PC-9 (cell line): ENCODE data around the gene FBXO30. TPM values are rescaled to one million over a fixed set of nuclear protein-coding genes. Genes with fewer than 3 reads are reported as not detected.

Source experiments
- BruUV-seq: library from RNA; stranded (reverse); fragments of 400-500 nt; replicated peaks from 2 replicates; lab custom pipeline; 2021; lab: Mats Ljungman, UMichigan
- CTCF ChIA-PET: fragments of 300-600 bp; sonication (Branson Sonifier 250); formaldehyde crosslinking; loops from one replicate; lab custom pipeline; 2022; ENCODE audit warnings: antibody characterized with exemption; lab: Charles Lee
- POLR2A ChIA-PET: fragments of 300-600 bp; sonication (Branson Sonifier 250); formaldehyde crosslinking; loops from one replicate; lab custom pipeline; 2022; ENCODE audit warnings: antibody characterized with exemption; ENCODE audit not compliant: unreplicated experiment; lab: Charles Lee
- DNase-seq, 2 experiments: peaks; one replicate each; pipeline versions ENCODE4 v3.0.0 to v3.0.0-alpha.2; 2015 to 2022; ENCODE audit warnings: mixed read lengths in 1 of 2
- H2AFZ ChIP-seq: fragments of 200-600 bp; sonication (generic); 2 replicates; pipeline ENCODE4 v1.8.1; 2017; ENCODE audit warnings: antibody characterized with exemption
- H3F3A ChIP-seq: fragments of 200-600 bp; sonication (generic); 2 replicates; pipeline ENCODE4 v1.8.1; 2017; ENCODE audit warnings: antibody characterized with exemption, mild to moderate bottlenecking, low read depth; ENCODE audit not compliant: insufficient read depth
- H3K27ac ChIP-seq: fragments of 200-600 bp; sonication (generic); 2 replicates; pipeline ENCODE4 v1.6.1; 2016; ENCODE audit warnings: mixed run types
- H3K27me3 ChIP-seq: fragments of 200-600 bp; sonication (generic); 2 replicates; pipeline ENCODE4 v1.6.1; 2016; ENCODE audit warnings: low read depth, mixed run types; ENCODE audit not compliant: insufficient read depth
- H3K36me3 ChIP-seq: fragments of 200-600 bp; sonication (generic); 2 replicates; pipeline ENCODE4 v1.6.1; 2016; ENCODE audit warnings: low read depth, mixed run types
- H3K4me1 ChIP-seq: fragments of 200-600 bp; sonication (generic); replicated peaks from 2 replicates; pipeline ENCODE4 v1.6.1; 2016; ENCODE audit warnings: mixed run types; ENCODE audit not compliant: insufficient read depth
- H3K4me2 ChIP-seq: fragments of 200-600 bp; sonication (generic); 2 replicates; pipeline ENCODE4 v1.6.1; 2017; ENCODE audit warnings: mixed run types
- H3K4me3 ChIP-seq: fragments of 200-600 bp; sonication (generic); 2 replicates; pipeline ENCODE4 v1.6.1; 2016; ENCODE audit warnings: mixed run types
- H3K79me2 ChIP-seq: fragments of 200-600 bp; sonication (generic); 2 replicates; pipeline ENCODE4 v1.6.1; 2017; ENCODE audit warnings: low read depth, mixed run types
- H3K9me2 ChIP-seq: fragments of 200-600 bp; sonication (generic); 2 replicates; pipeline ENCODE4 v1.8.1; 2017; ENCODE audit warnings: mild to moderate bottlenecking; ENCODE audit not compliant: insufficient read depth
- H3K9me3 ChIP-seq: fragments of 200-600 bp; sonication (generic); 2 replicates; pipeline ENCODE4 v1.8.1; 2016; ENCODE audit warnings: low read depth; ENCODE audit not compliant: insufficient read depth
- H4K20me1 ChIP-seq: fragments of 200-600 bp; sonication (generic); 2 replicates; pipeline ENCODE4 v1.8.1; 2017; ENCODE audit not compliant: insufficient read depth
- EZH2 ChIP-seq: fragments of 200-600 bp; sonication (generic); IDR thresholded peaks from 2 replicates; pipeline ENCODE4 v1.8.0; 2017; ENCODE audit warnings: antibody characterized with exemption, low read depth
- intact Hi-C: fragments of 100-400 bp; cut with micrococcal nuclease; formaldehyde crosslinking; loops from one replicate; pipeline ENCODE4 v1.10.0; 2022; ENCODE audit not compliant: unreplicated experiment
- total RNA-seq: library from RNA; stranded (reverse); gene quantifications from 2 replicates; pipeline ENCODE4 v1.2.3, GENCODE V29; 2021
- TF ChIP-seq, protein P1 (sequence below): fragments of 200-600 bp; sonication (generic); conservative IDR thresholded peaks from 2 replicates; pipeline ENCODE4 v1.6.1; 2017; ENCODE audit warnings: mixed run types, antibody characterized with exemption, mild to moderate bottlenecking, moderate library complexity

FBXO30 gene
- total RNA-seq, 1 experiment from 2014 or later = 10.6 TPM

DNA sequence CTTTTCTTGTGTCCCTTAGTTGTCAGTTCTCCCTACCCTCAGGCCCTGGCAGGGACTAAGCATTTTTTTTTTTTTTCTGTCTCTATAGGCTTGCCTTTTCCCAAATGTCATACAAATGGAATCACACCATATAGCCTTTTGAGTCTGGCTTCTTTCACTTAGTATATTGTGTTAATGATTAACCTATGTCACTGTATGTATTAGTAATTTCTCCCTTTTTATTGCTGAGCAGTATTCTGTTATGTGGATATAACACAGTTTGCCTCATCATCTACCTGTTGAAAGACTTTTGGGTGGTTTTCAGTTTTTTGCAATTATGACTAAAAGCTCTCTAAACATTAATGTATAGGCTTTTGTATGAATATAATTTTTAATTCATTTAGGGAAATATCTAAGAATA, 16.0 kb upstream of the FBXO30 start:
- Histone ChIP-seq H3K36me3 (no peaks in the 10 kb centered on the region), H3K9me2 (no peaks in the 10 kb centered on the region; the same call in 1 of the 2 replicates), H3K4me3 (no peak overlapping the region), H3F3A (no peaks in the 10 kb centered on the region), H3K4me2 (no peak overlapping the region), H3K4me1 (no peaks in the 10 kb centered on the region), H3K79me2 (no peaks in the 10 kb centered on the region), H3K27me3 (no peaks in the 10 kb centered on the region), H3K9me3 (no peaks in the 10 kb centered on the region), H4K20me1 (no peaks in the 10 kb centered on the region), H3K27ac (no peak overlapping the region), H2AFZ (no peak overlapping the region)
- ChIA-PET CTCF (no interaction called here), POLR2A (interaction anchor here (0.7 kb wide), 1 partner anchor 1767 kb away, joined by 8 read pairs; no protein-coding TSS in a partner anchor)
- DNase-seq = no peak
- intact Hi-C loops = no loop called here
- TF ChIP-seq EZH2 = no peak
- TF ChIP-seq, protein P1, sequence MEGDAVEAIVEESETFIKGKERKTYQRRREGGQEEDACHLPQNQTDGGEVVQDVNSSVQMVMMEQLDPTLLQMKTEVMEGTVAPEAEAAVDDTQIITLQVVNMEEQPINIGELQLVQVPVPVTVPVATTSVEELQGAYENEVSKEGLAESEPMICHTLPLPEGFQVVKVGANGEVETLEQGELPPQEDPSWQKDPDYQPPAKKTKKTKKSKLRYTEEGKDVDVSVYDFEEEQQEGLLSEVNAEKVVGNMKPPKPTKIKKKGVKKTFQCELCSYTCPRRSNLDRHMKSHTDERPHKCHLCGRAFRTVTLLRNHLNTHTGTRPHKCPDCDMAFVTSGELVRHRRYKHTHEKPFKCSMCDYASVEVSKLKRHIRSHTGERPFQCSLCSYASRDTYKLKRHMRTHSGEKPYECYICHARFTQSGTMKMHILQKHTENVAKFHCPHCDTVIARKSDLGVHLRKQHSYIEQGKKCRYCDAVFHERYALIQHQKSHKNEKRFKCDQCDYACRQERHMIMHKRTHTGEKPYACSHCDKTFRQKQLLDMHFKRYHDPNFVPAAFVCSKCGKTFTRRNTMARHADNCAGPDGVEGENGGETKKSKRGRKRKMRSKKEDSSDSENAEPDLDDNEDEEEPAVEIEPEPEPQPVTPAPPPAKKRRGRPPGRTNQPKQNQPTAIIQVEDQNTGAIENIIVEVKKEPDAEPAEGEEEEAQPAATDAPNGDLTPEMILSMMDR = no peak
- no TSS peak for BruUV-seq

DNA sequence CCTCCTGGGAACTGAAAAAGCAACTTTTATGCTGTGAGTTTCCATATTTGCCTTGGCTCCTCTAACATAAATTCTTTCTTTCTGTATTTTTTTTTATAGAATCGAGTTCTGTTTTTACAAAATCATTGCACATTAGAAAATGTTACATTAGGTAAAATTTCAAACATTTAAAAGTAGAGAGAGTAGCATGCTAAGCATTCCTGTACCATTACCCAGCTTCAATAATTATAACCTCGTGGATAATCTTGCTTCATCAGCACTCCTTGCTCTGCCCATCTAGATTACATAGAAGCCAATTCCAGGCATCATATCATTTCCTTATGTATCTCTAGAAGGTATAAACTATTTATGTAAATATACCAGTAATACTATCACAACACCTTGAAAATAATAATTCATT, 15.4 kb upstream of the FBXO30 start:
- H3K27ac ChIP-seq = no peak overlapping the region
- no peak overlapping the region for H3K4me2 ChIP-seq
- H3K27me3 ChIP-seq = no peaks in the 10 kb centered on the region
- BruUV-seq = no TSS peak
- no peak overlapping the region for H3K4me3 ChIP-seq
- no peaks in the 10 kb centered on the region for H3F3A ChIP-seq
- no peaks in the 10 kb centered on the region for H3K79me2 ChIP-seq
- no peaks in the 10 kb centered on the region for H3K36me3 ChIP-seq
- POLR2A ChIA-PET = interaction anchor here (0.7 kb wide), 1 partner anchor 1766 kb away, joined by 8 read pairs; no protein-coding TSS in a partner anchor
- DNase-seq = no peak
- CTCF ChIA-PET = no interaction called here
- no peak for TF ChIP-seq EZH2
- TF ChIP-seq, protein P1 = no peak
- H3K9me3 ChIP-seq = no peaks in the 10 kb centered on the region
- intact Hi-C loops = no loop called here
- H3K4me1 ChIP-seq = no peaks in the 10 kb centered on the region
- H2AFZ ChIP-seq = no peak overlapping the region
- H4K20me1 ChIP-seq = no peaks in the 10 kb centered on the region
- no peaks in the 10 kb centered on the region; the same call in 1 of the 2 replicates for H3K9me2 ChIP-seq

DNA sequence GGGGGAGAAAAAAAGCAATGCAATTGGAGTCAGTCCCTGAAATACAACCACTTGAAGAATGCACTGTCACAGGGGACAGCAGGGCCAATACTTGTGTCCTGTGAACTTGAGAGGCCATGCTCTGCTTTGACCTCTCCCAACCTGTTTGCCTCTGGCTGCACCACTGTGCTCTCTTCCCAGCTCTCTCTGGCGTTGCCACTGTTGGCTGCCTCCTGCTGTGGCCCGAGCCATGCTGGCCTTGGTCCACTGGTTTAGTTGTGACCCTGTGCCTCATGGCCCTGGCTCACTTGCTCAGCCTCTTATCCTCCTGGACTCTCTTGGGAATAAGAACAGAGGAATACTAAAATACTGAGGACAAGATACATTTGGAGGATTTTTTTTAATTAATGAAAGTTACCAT, 14.5 kb upstream of the FBXO30 start:
- Histone ChIP-seq H3K4me3 (no peak overlapping the region), H3K4me1 (no peaks in the 10 kb centered on the region), H3K27ac (no peak overlapping the region), H3K4me2 (no peak overlapping the region), H4K20me1 (no peaks in the 10 kb centered on the region), H3K36me3 (no peaks in the 10 kb centered on the region), H2AFZ (no peak overlapping the region), H3K9me3 (no peaks in the 10 kb centered on the region), H3K79me2 (no peaks in the 10 kb centered on the region), H3K9me2 (no peaks in the 10 kb centered on the region; the same call in none of the 2 replicates), H3K27me3 (no peaks in the 10 kb centered on the region), H3F3A (no peaks in the 10 kb centered on the region)
- ChIA-PET CTCF (no interaction called here), POLR2A (no interaction called here)
- intact Hi-C loops = no loop called here
- no TSS peak for BruUV-seq
- TF ChIP-seq, protein P1 = no peak
- DNase-seq = no peak
